ENCODE data around the gene NTRK3. TPM values are rescaled to one million over a fixed set of nuclear protein-coding genes. Genes with fewer than 3 reads are reported as not detected.

Gene NTRK3
- total and polyA plus RNA-seq, 2 of the 8 experiments (the other 6 are each of a cell fraction or from before 2014, with no cell fraction given): 4.5 to 6.8 TPM

DNA sequence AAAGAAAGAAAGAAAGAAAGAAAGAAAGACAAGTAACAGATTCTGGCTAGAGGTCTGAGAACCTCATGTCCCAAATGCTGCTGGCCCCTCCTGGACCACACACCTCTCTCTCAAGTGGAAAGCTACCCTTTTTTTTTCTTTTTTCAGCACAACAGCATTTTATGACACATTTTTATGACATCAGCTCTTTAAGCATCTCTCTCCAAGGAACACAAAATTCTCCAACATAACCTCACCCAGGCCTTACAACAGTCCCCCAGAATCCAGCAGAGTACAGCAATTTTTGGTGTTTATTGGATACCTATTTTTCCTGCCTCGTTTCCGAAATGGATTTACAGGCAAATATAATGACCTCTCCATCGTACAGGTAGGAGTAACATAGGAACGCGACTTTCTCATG is 11.2 kb upstream of the NTRK3 start (continued):
- TF ChIP-seq, protein P1, sequence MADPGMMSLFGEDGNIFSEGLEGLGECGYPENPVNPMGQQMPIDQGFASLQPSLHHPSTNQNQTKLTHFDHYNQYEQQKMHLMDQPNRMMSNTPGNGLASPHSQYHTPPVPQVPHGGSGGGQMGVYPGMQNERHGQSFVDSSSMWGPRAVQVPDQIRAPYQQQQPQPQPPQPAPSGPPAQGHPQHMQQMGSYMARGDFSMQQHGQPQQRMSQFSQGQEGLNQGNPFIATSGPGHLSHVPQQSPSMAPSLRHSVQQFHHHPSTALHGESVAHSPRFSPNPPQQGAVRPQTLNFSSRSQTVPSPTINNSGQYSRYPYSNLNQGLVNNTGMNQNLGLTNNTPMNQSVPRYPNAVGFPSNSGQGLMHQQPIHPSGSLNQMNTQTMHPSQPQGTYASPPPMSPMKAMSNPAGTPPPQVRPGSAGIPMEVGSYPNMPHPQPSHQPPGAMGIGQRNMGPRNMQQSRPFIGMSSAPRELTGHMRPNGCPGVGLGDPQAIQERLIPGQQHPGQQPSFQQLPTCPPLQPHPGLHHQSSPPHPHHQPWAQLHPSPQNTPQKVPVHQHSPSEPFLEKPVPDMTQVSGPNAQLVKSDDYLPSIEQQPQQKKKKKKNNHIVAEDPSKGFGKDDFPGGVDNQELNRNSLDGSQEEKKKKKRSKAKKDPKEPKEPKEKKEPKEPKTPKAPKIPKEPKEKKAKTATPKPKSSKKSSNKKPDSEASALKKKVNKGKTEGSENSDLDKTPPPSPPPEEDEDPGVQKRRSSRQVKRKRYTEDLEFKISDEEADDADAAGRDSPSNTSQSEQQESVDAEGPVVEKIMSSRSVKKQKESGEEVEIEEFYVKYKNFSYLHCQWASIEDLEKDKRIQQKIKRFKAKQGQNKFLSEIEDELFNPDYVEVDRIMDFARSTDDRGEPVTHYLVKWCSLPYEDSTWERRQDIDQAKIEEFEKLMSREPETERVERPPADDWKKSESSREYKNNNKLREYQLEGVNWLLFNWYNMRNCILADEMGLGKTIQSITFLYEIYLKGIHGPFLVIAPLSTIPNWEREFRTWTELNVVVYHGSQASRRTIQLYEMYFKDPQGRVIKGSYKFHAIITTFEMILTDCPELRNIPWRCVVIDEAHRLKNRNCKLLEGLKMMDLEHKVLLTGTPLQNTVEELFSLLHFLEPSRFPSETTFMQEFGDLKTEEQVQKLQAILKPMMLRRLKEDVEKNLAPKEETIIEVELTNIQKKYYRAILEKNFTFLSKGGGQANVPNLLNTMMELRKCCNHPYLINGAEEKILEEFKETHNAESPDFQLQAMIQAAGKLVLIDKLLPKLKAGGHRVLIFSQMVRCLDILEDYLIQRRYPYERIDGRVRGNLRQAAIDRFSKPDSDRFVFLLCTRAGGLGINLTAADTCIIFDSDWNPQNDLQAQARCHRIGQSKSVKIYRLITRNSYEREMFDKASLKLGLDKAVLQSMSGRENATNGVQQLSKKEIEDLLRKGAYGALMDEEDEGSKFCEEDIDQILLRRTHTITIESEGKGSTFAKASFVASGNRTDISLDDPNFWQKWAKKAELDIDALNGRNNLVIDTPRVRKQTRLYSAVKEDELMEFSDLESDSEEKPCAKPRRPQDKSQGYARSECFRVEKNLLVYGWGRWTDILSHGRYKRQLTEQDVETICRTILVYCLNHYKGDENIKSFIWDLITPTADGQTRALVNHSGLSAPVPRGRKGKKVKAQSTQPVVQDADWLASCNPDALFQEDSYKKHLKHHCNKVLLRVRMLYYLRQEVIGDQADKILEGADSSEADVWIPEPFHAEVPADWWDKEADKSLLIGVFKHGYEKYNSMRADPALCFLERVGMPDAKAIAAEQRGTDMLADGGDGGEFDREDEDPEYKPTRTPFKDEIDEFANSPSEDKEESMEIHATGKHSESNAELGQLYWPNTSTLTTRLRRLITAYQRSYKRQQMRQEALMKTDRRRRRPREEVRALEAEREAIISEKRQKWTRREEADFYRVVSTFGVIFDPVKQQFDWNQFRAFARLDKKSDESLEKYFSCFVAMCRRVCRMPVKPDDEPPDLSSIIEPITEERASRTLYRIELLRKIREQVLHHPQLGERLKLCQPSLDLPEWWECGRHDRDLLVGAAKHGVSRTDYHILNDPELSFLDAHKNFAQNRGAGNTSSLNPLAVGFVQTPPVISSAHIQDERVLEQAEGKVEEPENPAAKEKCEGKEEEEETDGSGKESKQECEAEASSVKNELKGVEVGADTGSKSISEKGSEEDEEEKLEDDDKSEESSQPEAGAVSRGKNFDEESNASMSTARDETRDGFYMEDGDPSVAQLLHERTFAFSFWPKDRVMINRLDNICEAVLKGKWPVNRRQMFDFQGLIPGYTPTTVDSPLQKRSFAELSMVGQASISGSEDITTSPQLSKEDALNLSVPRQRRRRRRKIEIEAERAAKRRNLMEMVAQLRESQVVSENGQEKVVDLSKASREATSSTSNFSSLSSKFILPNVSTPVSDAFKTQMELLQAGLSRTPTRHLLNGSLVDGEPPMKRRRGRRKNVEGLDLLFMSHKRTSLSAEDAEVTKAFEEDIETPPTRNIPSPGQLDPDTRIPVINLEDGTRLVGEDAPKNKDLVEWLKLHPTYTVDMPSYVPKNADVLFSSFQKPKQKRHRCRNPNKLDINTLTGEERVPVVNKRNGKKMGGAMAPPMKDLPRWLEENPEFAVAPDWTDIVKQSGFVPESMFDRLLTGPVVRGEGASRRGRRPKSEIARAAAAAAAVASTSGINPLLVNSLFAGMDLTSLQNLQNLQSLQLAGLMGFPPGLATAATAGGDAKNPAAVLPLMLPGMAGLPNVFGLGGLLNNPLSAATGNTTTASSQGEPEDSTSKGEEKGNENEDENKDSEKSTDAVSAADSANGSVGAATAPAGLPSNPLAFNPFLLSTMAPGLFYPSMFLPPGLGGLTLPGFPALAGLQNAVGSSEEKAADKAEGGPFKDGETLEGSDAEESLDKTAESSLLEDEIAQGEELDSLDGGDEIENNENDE (IDR thresholded peaks at IDR 0.05; ENCODE audit: insufficient replicate concordance, low read length): no peak
- TF ChIP-seq SIX5 (IDR thresholded peaks at IDR 0.05; ENCODE audit: low read depth, low read length) (no peak), CEBPB (IDR thresholded peaks at IDR 0.05; ENCODE audit: low read depth, low read length) (no peak), EGR1 (IDR thresholded peaks at IDR 0.05; ENCODE audit: borderline replicate concordance, low read depth, low read length) (no peak), CREB1 (IDR thresholded peaks at IDR 0.05) (no peak), SIRT6 (IDR thresholded peaks at IDR 0.05; ENCODE audit: low read length) (no peak)
